ENCODE data around the gene TRAPPC6A.

Gene TRAPPC6A

GRCh38 chr19:45177817-45178261, at the start of gene TRAPPC6A:
Gene TRAPPC6A, minus strand, starts transcription at chr19:45178237. Its CDS starts 19 bp downstream, at chr19:45178218.
- Mint-ChIP-seq H3K27me3 (no peaks in the 10 kb centered on the region), H3K9me3 (no peaks in the 10 kb centered on the region), H3K4me3 (peak within 1 kb of the TSS; percentile 86 to 87), H3K4me1 (peaks cover 46% of the 10 kb centered on the region), H3K27ac (peak within 1 kb of the TSS; percentile 83 to 97)
- ATAC-seq (peak; percentile 3), DNase-seq (no peak)

GRCh38 chr19:45224645-45225044, 46.6 kb upstream of the TRAPPC6A start:
- H3K4me3 Mint-ChIP-seq: no peak overlapping the region
- H3K4me1 Mint-ChIP-seq: no peaks in the 10 kb centered on the region
- no peak overlapping the region for H3K27ac Mint-ChIP-seq
- H3K27me3 Mint-ChIP-seq: peaks cover 31% of the 10 kb centered on the region
- no peaks in the 10 kb centered on the region for H3K9me3 Mint-ChIP-seq
- DNase-seq (no peak), ATAC-seq (no peak)

GRCh38 chr19:45223879-45224278, 45.8 kb upstream of the TRAPPC6A start:
- peaks cover 31% of the 10 kb centered on the region for H3K27me3 Mint-ChIP-seq
- H3K4me3 Mint-ChIP-seq: no peak overlapping the region
- H3K9me3 Mint-ChIP-seq: no peaks in the 10 kb centered on the region
- ATAC-seq (no peak), DNase-seq (no peak)
- no peaks in the 10 kb centered on the region for H3K4me1 Mint-ChIP-seq
- H3K27ac Mint-ChIP-seq: no peak overlapping the region

DNA sequence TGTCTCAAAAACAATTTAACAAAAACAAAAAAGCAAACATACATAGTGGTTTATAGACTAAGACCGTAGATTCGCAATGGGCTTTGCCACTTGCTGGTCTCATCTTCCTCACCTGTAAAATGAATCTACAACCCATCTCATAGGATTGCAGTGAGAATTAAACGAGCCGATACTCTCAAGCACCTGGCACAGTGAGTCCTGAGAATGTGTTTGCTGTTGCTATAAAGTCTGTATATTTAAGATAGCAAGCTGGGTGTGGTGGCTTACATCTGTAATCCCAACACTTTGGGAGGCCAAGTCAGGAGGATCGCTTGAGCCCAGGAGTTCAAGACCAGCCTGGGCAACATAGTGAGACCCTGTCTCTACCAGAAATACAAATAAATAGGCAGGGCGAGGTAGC, 44.7 kb upstream of the TRAPPC6A start:
- no peak overlapping the region for H3K27ac Mint-ChIP-seq
- no peak overlapping the region for H3K4me3 Mint-ChIP-seq
- H3K27me3 Mint-ChIP-seq: peaks cover 38% of the 10 kb centered on the region
- no peaks in the 10 kb centered on the region for H3K9me3 Mint-ChIP-seq
- no peak for DNase-seq
- no peak for ATAC-seq
- no peaks in the 10 kb centered on the region for H3K4me1 Mint-ChIP-seq

GRCh38 chr19:45218911-45219743, 41.1 kb upstream of the TRAPPC6A start:
- H3K27ac Mint-ChIP-seq: peak overlapping the region in 1 of 2 donors; percentile 33
- peaks cover 67% of the 10 kb centered on the region for H3K27me3 Mint-ChIP-seq
- H3K9me3 Mint-ChIP-seq: no peaks in the 10 kb centered on the region
- DNase-seq (no peak), ATAC-seq (no peak)
- no peak overlapping the region for H3K4me3 Mint-ChIP-seq
- peaks cover 7% of the 10 kb centered on the region for H3K4me1 Mint-ChIP-seq

DNA sequence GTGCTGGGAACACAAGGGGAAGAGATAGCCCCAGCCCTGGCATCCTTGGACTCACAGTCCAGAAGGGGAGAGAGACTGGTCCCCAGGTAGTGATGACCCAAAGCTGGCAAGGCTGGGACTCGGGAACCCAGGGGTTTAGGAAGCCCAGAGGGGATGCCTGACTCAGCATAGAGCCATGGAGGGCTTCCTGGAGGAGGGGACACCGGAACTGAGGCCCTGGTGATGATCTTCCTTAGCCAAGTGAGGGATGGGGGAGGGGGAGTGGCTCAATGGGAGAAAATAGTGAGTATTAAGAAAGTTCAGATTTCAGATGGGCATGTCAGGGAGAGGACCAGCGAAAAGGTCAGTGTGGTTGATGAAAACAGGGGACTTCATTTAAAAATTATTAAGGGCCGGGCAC, 40.4 kb upstream of the TRAPPC6A start:
- H3K4me1 Mint-ChIP-seq: peaks cover 7% of the 10 kb centered on the region
- H3K9me3 Mint-ChIP-seq: no peaks in the 10 kb centered on the region
- DNase-seq (no peak), ATAC-seq (no peak)
- H3K4me3 Mint-ChIP-seq: no peak overlapping the region
- peaks cover 68% of the 10 kb centered on the region for H3K27me3 Mint-ChIP-seq
- H3K27ac Mint-ChIP-seq: no peak overlapping the region

- Mint-ChIP-seq H3K27me3 (peaks cover 73% of the 10 kb centered on the region), H3K4me3 (no peak overlapping the region), H3K9me3 (no peaks in the 10 kb centered on the region), H3K27ac (no peak overlapping the region), H3K4me1 (peaks cover 7% of the 10 kb centered on the region)
- ATAC-seq (no peak), DNase-seq (no peak)
Observed at GRCh38 chr19:45217957-45218334, 39.9 kb upstream of the TRAPPC6A start.

DNA sequence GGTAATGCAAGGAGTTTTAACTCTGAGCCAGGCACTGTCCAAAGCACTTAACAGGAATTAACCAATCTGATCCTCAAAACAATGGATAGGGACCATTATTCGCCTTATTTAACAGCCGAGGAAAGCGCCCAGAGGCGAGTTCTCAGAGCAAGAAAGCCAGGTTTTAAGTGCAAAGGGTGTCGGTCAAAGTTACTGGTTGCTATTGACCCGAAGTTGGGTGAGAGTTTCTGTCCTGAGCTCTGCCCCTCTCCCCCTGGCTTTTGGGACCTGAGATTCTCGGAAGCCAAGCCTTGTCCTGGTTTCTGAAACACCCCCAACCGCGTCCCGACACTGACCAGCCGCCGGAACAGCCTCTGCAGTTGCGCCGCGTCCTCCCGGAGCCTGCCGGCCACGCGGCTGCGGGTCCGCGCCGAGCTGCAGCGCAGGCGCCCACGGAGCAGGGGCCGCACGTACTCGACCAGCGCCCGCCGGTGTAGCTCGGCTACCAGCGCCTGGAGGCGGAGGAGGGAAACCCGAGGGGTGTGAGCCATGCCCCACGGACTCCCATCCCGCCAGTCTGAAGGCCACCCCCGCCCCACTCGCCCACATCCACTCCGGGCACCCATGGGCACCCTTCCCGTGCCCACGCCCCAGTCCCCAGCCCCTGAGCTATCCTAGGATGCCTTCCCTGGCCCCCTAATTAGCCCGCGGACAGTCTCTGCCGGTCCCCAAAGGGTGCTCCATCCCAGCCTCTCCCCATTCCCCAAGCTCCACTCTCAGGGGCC, 39.3 kb upstream of the TRAPPC6A start:
- no peak for DNase-seq
- H3K4me1 Mint-ChIP-seq: peaks cover 7% of the 10 kb centered on the region
- H3K27ac Mint-ChIP-seq: no peak overlapping the region
- H3K9me3 Mint-ChIP-seq: no peaks in the 10 kb centered on the region
- H3K4me3 Mint-ChIP-seq: no peak overlapping the region
- H3K27me3 Mint-ChIP-seq: peaks cover 78% of the 10 kb centered on the region
- ATAC-seq: no peak

GRCh38 chr19:45216667-45217066, 38.6 kb upstream of the TRAPPC6A start:
- no peak overlapping the region for H3K27ac Mint-ChIP-seq
- peaks cover 12% of the 10 kb centered on the region for H3K4me1 Mint-ChIP-seq
- H3K27me3 Mint-ChIP-seq: peaks cover 86% of the 10 kb centered on the region
- no peaks in the 10 kb centered on the region for H3K9me3 Mint-ChIP-seq
- ATAC-seq: no peak
- H3K4me3 Mint-ChIP-seq: no peak overlapping the region
- DNase-seq: no peak

DNA sequence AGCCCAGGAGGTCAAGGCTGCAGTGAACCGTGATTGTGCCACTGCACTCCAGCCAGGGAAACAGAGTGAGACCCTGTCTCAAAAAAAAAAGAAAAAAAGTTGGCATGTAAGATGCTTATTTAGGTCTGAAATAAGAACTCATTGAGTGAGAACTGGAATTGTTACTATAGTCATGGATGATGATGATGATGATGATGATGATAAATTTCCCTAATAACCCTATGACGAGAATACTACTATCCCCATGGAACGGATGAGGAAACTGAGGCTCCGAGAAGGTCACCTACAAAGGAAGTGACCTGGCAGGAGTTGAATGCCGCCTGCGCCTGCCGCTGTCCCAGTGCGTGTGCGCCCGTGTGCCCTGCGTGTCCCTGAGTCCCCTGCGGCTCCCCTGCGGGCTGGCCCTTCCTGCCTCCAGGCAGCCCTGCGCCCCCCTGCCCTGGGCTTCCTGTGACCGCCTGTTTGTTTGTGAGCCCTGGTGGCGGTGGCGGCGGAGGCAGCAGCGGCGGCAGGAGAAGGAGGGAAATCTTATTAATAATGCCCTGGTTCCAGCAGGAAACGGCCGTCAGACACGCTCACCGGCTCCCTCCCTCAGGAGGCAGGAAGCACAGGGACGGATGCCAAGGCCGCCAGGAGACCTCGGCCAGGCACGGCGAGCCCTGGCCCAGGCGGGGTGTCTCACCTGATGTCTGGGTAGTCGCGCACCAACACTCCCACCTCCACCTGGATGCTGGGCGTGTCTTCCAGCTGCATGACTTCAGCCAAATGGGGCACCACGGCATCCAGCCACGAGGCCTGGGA, 37.6 kb upstream of the TRAPPC6A start:
- H3K27ac Mint-ChIP-seq: peak overlapping the region in 1 of 2 donors; percentile 12
- peaks cover 16% of the 10 kb centered on the region for H3K4me1 Mint-ChIP-seq
- H3K4me3 Mint-ChIP-seq: peak overlapping the region in 1 of 2 donors; percentile 32
- DNase-seq: no peak
- peaks cover 90% of the 10 kb centered on the region for H3K27me3 Mint-ChIP-seq
- H3K9me3 Mint-ChIP-seq: no peaks in the 10 kb centered on the region
- no peak for ATAC-seq

DNA sequence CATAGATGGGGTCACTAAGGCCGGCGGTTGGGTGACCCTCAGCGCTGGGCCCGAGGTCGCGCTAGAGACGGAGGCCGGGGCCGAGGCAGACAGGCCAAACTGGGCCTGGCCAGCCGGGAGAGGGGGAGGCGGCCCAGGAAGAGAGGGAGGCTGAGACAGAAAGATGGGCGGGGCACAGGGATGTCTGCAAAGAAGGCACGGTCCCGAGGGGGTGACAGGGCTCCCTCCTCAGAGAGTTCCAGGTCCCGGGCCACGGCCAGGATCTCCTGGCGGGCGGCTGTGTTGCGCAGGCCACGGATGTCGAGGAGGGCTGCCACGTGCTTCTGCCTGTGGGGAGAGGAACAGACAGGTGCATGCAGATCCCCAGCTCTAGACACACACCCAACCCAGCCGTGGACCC, 35.0 kb upstream of the TRAPPC6A start:
- no peaks in the 10 kb centered on the region for H3K9me3 Mint-ChIP-seq
- H3K27me3 Mint-ChIP-seq: peaks cover 77% of the 10 kb centered on the region
- peaks cover 16% of the 10 kb centered on the region for H3K4me1 Mint-ChIP-seq
- no peak overlapping the region for H3K4me3 Mint-ChIP-seq
- ATAC-seq (no peak), DNase-seq (no peak)
- no peak overlapping the region for H3K27ac Mint-ChIP-seq

DNA sequence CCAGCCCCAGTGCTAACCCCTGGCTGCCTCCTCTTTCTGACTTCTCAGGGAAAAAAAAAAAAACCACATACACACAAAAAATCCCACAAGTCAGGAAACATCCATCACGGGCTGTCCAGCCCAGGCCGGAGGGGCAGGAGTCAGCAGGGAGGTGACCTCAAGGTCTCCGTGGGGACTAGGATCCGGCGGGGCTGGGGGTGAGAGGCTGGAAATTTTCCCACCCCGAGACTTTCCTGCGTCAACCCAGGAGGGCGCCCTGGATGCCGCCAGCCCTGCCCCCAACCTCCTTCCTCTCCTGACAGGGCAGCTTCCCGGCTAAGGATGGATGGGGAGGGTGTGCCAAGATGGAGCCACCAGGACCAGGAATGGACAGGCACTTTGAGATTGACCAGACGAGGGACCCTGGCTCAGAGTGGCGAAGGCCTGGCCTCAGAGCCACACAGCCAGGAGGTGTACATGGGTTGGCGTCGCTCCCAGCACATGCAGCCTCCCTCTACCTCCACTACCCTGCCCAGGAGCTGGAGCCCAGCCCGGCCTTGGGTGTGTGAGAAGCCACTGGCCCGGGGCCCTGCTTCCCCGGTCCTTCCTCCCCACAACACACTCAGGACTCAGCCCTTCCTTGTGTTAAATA, 33.8 kb upstream of the TRAPPC6A start:
- H3K4me3 Mint-ChIP-seq: no peak overlapping the region
- no peak for ATAC-seq
- no peak overlapping the region for H3K27ac Mint-ChIP-seq
- no peaks in the 10 kb centered on the region for H3K9me3 Mint-ChIP-seq
- DNase-seq: no peak
- peaks cover 16% of the 10 kb centered on the region for H3K4me1 Mint-ChIP-seq
- H3K27me3 Mint-ChIP-seq: peaks cover 65% of the 10 kb centered on the region

- Mint-ChIP-seq H3K27me3 (peaks cover 10% of the 10 kb centered on the region), H3K27ac (no peak overlapping the region), H3K4me1 (peaks cover under 1% of the 10 kb centered on the region), H3K4me3 (no peak overlapping the region), H3K9me3 (no peaks in the 10 kb centered on the region)
- DNase-seq (no peak), ATAC-seq (no peak)
Observed at GRCh38 chr19:45206328-45206727, 28.3 kb upstream of the TRAPPC6A start.

- ATAC-seq (no peak), DNase-seq (no peak)
- Mint-ChIP-seq H3K9me3 (no peaks in the 10 kb centered on the region), H3K4me3 (no peak overlapping the region), H3K27me3 (peaks cover 4% of the 10 kb centered on the region), H3K4me1 (no peaks in the 10 kb centered on the region), H3K27ac (no peak overlapping the region)
Observed at GRCh38 chr19:45205810-45206209, 27.8 kb upstream of the TRAPPC6A start.

DNA sequence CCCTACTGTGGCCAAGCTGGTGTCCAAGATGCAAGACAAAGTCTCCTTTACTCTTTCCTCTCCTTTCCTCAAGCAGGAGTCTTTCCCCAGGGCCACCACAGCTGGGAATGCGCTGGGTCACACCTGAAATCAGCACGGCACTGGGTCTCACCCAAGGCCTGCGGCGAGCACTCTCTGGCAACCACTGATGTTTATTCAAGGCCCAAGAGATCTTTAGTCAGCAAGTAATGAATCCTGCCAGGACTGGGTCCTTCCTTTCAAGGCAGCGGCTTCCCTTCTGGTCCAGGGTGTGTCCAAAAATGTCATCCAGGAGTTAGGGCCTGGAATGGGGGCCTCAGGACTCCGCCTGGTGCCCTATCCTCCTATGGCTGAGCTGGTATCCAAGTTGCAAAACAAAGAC, 24.6 kb upstream of the TRAPPC6A start:
- Mint-ChIP-seq H3K9me3 (no peaks in the 10 kb centered on the region), H3K27ac (peak overlapping the region in 1 of 2 donors; percentile 21), H3K27me3 (no peaks in the 10 kb centered on the region), H3K4me1 (no peaks in the 10 kb centered on the region), H3K4me3 (no peak overlapping the region)
- ATAC-seq: no peak
- no peak for DNase-seq
